Peyer's patch (tissue), 4 donors: ENCODE measurements around the gene SGPL1. TPM values are rescaled to one million over a fixed set of nuclear protein-coding genes. Genes with fewer than 3 reads are reported as not detected.
A peak's percentile ranks its signal among the peaks of the same experiment; 100 is the strongest.
"Not testable (repeated sequence)": the region's sequence is repeated elsewhere in the genome, so short reads cannot be mapped to it uniquely, and the experiment has no call there.

ENCODE experiments used
- DNase-seq, 3 donors: peaks; one replicate each; pipeline ENCODE4 v3.0.0-alpha.2; 2017 to 2019
- H3K27ac ChIP-seq, 4 donors: fragments of 200-600 bp; sonication (generic); one replicate each; pipeline ENCODE4 v1.5.1; 2016 to 2019
- H3K27me3 ChIP-seq, 2 donors: fragments of 200-600 bp; sonication (generic); one replicate each; pipeline ENCODE4 v1.5.1; 2019
- H3K36me3 ChIP-seq, 3 donors: fragments of 200-600 bp; sonication (generic); one replicate each; pipeline ENCODE4 v1.5.1; 2016 to 2019
- H3K4me1 ChIP-seq, 4 donors: fragments of 200-600 bp; sonication (generic); one replicate each; pipeline ENCODE4 v1.5.1; 2016 to 2019
- H3K4me3 ChIP-seq, 4 donors: fragments of 200-600 bp; sonication (generic); 1 replicate in 3 of 4; 2 replicates in 1 of 4; pipeline ENCODE4 v1.5.1; 2016 to 2019; ENCODE audit warnings: mild to moderate bottlenecking in 1 of 4
- H3K9me3 ChIP-seq, 4 donors: fragments of 200-600 bp; sonication (generic); one replicate each; pipeline ENCODE4 v1.5.1; 2016 to 2019; ENCODE audit warnings: mild to moderate bottlenecking in 1 of 4
- CTCF ChIP-seq, 6 experiments: fragments of 450-650 bp in 4 of 6; fragments of 200-600 bp in 2 of 6; sonication (generic) in 1 of 6; IDR thresholded peaks; one replicate each; pipeline ENCODE4 v1.5.1; 2017 to 2019; ENCODE audit warnings: antibody characterized with exemption in 6 of 6, mild to moderate bottlenecking in 3 of 6, moderate library complexity in 1 of 6
- POLR2A ChIP-seq, 2 donors: fragments of 450-650 bp; IDR thresholded peaks; one replicate each; pipeline ENCODE4 v1.5.1; 2017; ENCODE audit warnings: antibody characterized with exemption in 2 of 2, mild to moderate bottlenecking in 2 of 2, moderate library complexity in 2 of 2
- total RNA-seq, 4 donors: library from RNA; depleted of rRNA; stranded (reverse); fragments of >200 nt; gene quantifications; one replicate each; pipeline ENCODE4 v1.1.0, GENCODE V29; 2016

Gene SGPL1
- total RNA-seq, 4 donors from 2014 or later, result 31.4 to 101 (median 82.1) TPM

GRCh38 chr10:70917635-70918034 lies 101.9 kb downstream of the SGPL1 start:
- no peak overlapping the region for H3K4me3 ChIP-seq
- H3K9me3 ChIP-seq, result no peaks in the 10 kb centered on the region
- H3K36me3 ChIP-seq, result no peaks in the 10 kb centered on the region
- no peak overlapping the region for H3K27ac ChIP-seq
- TF ChIP-seq CTCF (IDR thresholded peaks at IDR 0.05) (no peak), POLR2A (IDR thresholded peaks at IDR 0.05) (no peak)
- H3K4me1 ChIP-seq, result no peaks in the 10 kb centered on the region
- no peak for DNase-seq
- no peaks in the 10 kb centered on the region for H3K27me3 ChIP-seq

GRCh38 chr10:70918851-70919530 lies 103.2 kb downstream of the SGPL1 start:
- no peak for TF ChIP-seq CTCF (IDR thresholded peaks at IDR 0.05)
- no peak for TF ChIP-seq POLR2A (IDR thresholded peaks at IDR 0.05)
- peak in 1 of 3 donors; percentile 61 for DNase-seq
- H3K27ac ChIP-seq, result no peak overlapping the region

DNA sequence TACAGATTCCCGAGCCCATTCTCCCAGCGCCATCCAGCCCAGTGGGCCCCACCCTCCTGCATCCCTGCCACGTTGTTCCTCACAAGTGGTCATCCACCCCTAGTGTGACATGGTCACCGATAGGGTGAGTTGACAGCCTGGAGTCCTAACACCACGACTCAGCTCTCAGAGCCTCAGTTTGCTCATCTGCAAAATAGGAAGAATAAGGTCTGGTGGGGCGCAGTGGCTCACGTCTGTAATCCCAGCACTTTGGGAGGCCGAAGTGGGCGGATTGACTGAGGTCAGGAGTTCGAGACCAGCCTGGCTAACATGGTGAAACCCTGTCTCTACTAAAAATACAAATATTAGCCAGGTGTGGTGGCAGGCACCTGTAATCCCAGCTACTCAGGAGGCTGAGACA lies 104.2 kb downstream of the SGPL1 start:
- H3K27ac ChIP-seq, H3K4me1 ChIP-seq, H3K27me3 ChIP-seq, H3K36me3 ChIP-seq, H3K9me3 ChIP-seq, DNase-seq, H3K4me3 ChIP-seq: not testable (repeated sequence)

More at GRCh38 chr10:70918851-70919530, 103.2 kb downstream of the SGPL1 start:
- H3K9me3 ChIP-seq, result no peaks in the 10 kb centered on the region
- H3K36me3 ChIP-seq, result no peaks in the 10 kb centered on the region
- H3K27me3 ChIP-seq, result no peaks in the 10 kb centered on the region
- H3K4me1 ChIP-seq, result no peaks in the 10 kb centered on the region
- no peak overlapping the region for H3K4me3 ChIP-seq

DNA sequence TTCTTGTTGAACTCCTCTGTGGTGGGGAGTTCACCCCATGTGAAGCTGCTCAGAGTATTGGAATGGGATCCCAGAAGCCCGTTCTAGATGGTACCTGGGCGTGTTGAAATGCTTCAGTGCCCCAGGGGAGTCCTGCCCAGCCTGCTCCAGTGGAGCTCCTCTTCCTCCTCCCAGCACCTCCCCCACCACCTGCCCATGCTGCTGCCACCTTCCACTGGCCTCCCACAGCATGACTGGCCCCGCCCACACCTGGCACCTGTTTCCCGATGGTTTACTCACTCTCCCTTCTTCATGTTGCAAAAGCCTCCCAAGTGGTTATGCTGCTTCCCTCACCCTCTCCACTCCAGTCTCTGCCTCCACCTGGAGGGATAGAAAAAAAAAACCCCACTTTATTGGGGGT lies 104.8 kb downstream of the SGPL1 start:
- no peaks in the 10 kb centered on the region for H3K36me3 ChIP-seq
- peak in 2 of 3 donors; percentile 61 to 71 for DNase-seq
- H3K4me1 ChIP-seq, result peaks cover 0 to 3% (median 0%) of the 10 kb centered on the region in 4 donors
- H3K9me3 ChIP-seq, result no peaks in the 10 kb centered on the region
- TF ChIP-seq POLR2A (IDR thresholded peaks at IDR 0.05) (no peak), CTCF (IDR thresholded peaks at IDR 0.05) (no peak)
- no peak overlapping the region for H3K27ac ChIP-seq
- no peak overlapping the region for H3K4me3 ChIP-seq
- H3K27me3 ChIP-seq, result no peaks in the 10 kb centered on the region

DNA sequence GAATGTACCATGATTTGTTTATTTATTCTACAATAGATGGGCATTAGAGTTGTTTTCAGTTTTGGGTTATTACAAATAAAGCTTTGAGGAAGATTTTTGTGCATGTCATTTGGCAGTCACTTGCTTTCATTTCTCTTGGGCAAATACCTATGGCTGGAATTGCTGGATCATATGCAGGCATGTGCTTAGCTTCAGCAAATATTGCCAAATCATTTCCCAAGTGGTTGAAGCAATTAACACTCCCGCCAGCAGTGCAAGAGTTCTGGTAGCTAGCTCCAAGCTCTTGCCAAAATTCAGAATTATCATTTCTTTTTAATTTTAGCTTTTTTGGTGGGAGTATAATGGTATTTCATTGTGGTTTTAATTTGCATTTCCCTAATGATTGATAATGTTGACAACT lies 105.5 kb downstream of the SGPL1 start:
- Histone ChIP-seq H3K36me3 (no peaks in the 10 kb centered on the region), H3K27me3 (no peaks in the 10 kb centered on the region), H3K4me3 (no peak overlapping the region), H3K9me3 (no peaks in the 10 kb centered on the region), H3K4me1 (peaks cover 0 to 4% (median 0%) of the 10 kb centered on the region in 4 donors), H3K27ac (no peak overlapping the region)
- DNase-seq, result no peak
- TF ChIP-seq POLR2A (IDR thresholded peaks at IDR 0.05), result no peak
- no peak for TF ChIP-seq CTCF (IDR thresholded peaks at IDR 0.05)

DNA sequence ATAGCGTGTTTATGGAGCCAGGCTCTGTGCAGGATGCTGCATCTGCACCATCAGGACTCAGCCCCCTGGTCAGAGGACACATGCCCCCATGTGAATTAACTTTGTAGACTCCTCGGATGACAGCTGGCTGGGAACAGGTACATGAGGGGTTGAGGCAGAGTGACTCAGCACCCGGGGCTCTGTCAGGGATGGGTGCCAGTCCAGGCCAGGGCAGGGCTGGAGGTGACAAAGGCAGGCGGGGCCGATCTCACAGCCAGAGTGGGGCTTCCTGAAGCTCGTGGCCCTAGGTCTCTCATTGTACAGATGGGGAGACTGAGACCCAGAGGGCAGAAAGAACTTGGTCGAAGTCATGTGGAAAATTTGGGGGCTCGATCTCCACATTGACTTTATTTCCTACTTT lies 107.9 kb downstream of the SGPL1 start:
- peaks cover 0 to 4% (median 0%) of the 10 kb centered on the region in 4 donors for H3K4me1 ChIP-seq
- DNase-seq, result no peak
- H3K36me3 ChIP-seq, result no peaks in the 10 kb centered on the region
- H3K4me3 ChIP-seq, result no peak overlapping the region
- H3K9me3 ChIP-seq, result no peaks in the 10 kb centered on the region
- TF ChIP-seq CTCF (IDR thresholded peaks at IDR 0.05), result no peak
- TF ChIP-seq POLR2A (IDR thresholded peaks at IDR 0.05), result no peak
- no peaks in the 10 kb centered on the region for H3K27me3 ChIP-seq
- H3K27ac ChIP-seq, result no peak overlapping the region
